HAP-1 (cell line): ENCODE measurements around the gene PRKCQ.
"Not testable (repeated sequence)": the region's sequence is repeated elsewhere in the genome, so short reads cannot be mapped to it uniquely, and the experiment has no call there.

ENCODE experiments used
- DNase-seq, 2 experiments: peaks; one replicate each; pipeline ENCODE4 v3.0.0-alpha.2; 2016 to 2020; ENCODE audit warnings: low spot score in 2 of 2
- H3K27me3 ChIP-seq: fragments of 250-450 bp; sonication (Bioruptor Pico); 2 replicates; pipeline ENCODE4 v1.5.1; 2020; ENCODE audit warnings: low read depth, mild to moderate bottlenecking, moderate library complexity
- H3K36me3 ChIP-seq: fragments of 250-450 bp; sonication (Bioruptor Pico); replicated peaks from 2 replicates; pipeline ENCODE4 v1.5.1; 2020; ENCODE audit warnings: mild to moderate bottlenecking
- H3K4me1 ChIP-seq: fragments of 250-450 bp; sonication (Bioruptor Pico); 2 replicates; pipeline ENCODE4 v1.5.1; 2020; ENCODE audit warnings: mild to moderate bottlenecking
- H3K4me3 ChIP-seq: fragments of 250-450 bp; sonication (Bioruptor Pico); 2 replicates; pipeline ENCODE4 v1.5.1; 2020; ENCODE audit warnings: mild to moderate bottlenecking, moderate library complexity
- H3K9me3 ChIP-seq: fragments of 250-450 bp; sonication (Bioruptor Pico); 2 replicates; pipeline ENCODE4 v1.5.1; 2020; ENCODE audit warnings: mild to moderate bottlenecking, moderate library complexity
- in situ Hi-C: fragments of 300-500 bp; cut with MboI; formaldehyde crosslinking; loops from 3 replicates; pipeline ENCODE4 v1.14.3; 2020; ENCODE audit warnings: low sequenced_read_pairs, inconsistent platforms, mixed read lengths

The PRKCQ gene

GRCh38 chr10:6456067-6456466, 124.0 kb downstream of the PRKCQ start:
- in situ Hi-C loops = no loop called here
- H3K4me1 ChIP-seq = no peaks in the 10 kb centered on the region
- H3K36me3 ChIP-seq = no peaks in the 10 kb centered on the region
- no peak overlapping the region for H3K4me3 ChIP-seq
- no peaks in the 10 kb centered on the region for H3K9me3 ChIP-seq
- no peak for DNase-seq
- no peaks in the 10 kb centered on the region for H3K27me3 ChIP-seq

- in situ Hi-C loops = no loop called here
- no peaks in the 10 kb centered on the region for H3K4me1 ChIP-seq
- no peak for DNase-seq
- H3K4me3 ChIP-seq = no peak overlapping the region
- H3K27me3 ChIP-seq = no peaks in the 10 kb centered on the region
- no peaks in the 10 kb centered on the region for H3K36me3 ChIP-seq
- H3K9me3 ChIP-seq = no peaks in the 10 kb centered on the region
These were observed 124.5 kb downstream of the PRKCQ start for GRCh38 chr10:6455592-6455991.

- DNase-seq = no peak
- Histone ChIP-seq H3K36me3 (no peaks in the 10 kb centered on the region), H3K9me3 (no peaks in the 10 kb centered on the region), H3K27me3 (no peaks in the 10 kb centered on the region), H3K4me1 (no peaks in the 10 kb centered on the region), H3K4me3 (no peak overlapping the region)
- in situ Hi-C loops = loop anchor here (25.0 kb wide), 2 partner anchors 216 to 966 kb away; partner anchors contain the start of gene SFMBT2
These were observed 133.4 kb downstream of the PRKCQ start for GRCh38 chr10:6446711-6447110.

GRCh38 chr10:6445671-6446316, 134.3 kb downstream of the PRKCQ start:
- no peaks in the 10 kb centered on the region for H3K4me1 ChIP-seq
- H3K4me3 ChIP-seq = no peak overlapping the region
- in situ Hi-C loops = loop anchor here (25.0 kb wide), 2 partner anchors 217 to 967 kb away; partner anchors contain the start of gene SFMBT2
- DNase-seq = peak; percentile 27 to 58
- no peaks in the 10 kb centered on the region for H3K36me3 ChIP-seq
- H3K27me3 ChIP-seq = no peaks in the 10 kb centered on the region
- no peaks in the 10 kb centered on the region for H3K9me3 ChIP-seq

- not testable (repeated sequence) for H3K4me3 ChIP-seq, H3K27me3 ChIP-seq, H3K4me1 ChIP-seq, DNase-seq, H3K9me3 ChIP-seq, H3K36me3 ChIP-seq
- in situ Hi-C loops = loop anchor here (25.0 kb wide), 2 partner anchors 222 to 972 kb away; partner anchors contain the start of gene SFMBT2
These were observed 140.2 kb downstream of the PRKCQ start for GRCh38 chr10:6439875-6440274.

- H3K36me3 ChIP-seq = no peaks in the 10 kb centered on the region
- DNase-seq = no peak
- in situ Hi-C loops = loop anchor here (25.0 kb wide), 2 partner anchors 230 to 980 kb away; partner anchors contain the start of gene SFMBT2
- H3K4me3 ChIP-seq = no peak overlapping the region
- H3K27me3 ChIP-seq = no peaks in the 10 kb centered on the region
- H3K4me1 ChIP-seq = no peaks in the 10 kb centered on the region
- no peaks in the 10 kb centered on the region for H3K9me3 ChIP-seq
These were observed 148.2 kb downstream of the PRKCQ start for GRCh38 chr10:6431861-6432260.

- in situ Hi-C loops = loop anchor here (25.0 kb wide), 2 partner anchors 231 to 981 kb away; partner anchors contain the start of gene SFMBT2
- Histone ChIP-seq H3K9me3 (no peaks in the 10 kb centered on the region), H3K27me3 (no peaks in the 10 kb centered on the region), H3K36me3 (no peaks in the 10 kb centered on the region), H3K4me3 (no peak overlapping the region), H3K4me1 (no peaks in the 10 kb centered on the region)
- DNase-seq = no peak
These were observed 148.9 kb downstream of the PRKCQ start for GRCh38 chr10:6431186-6431585.

GRCh38 chr10:6430423-6430980, 149.6 kb downstream of the PRKCQ start:
- in situ Hi-C loops = loop anchor here (25.0 kb wide), 2 partner anchors 232 to 982 kb away; partner anchors contain the start of gene SFMBT2
- H3K9me3 ChIP-seq = no peaks in the 10 kb centered on the region
- no peaks in the 10 kb centered on the region for H3K4me1 ChIP-seq
- DNase-seq = no peak
- H3K27me3 ChIP-seq = no peaks in the 10 kb centered on the region
- no peak overlapping the region for H3K4me3 ChIP-seq
- no peaks in the 10 kb centered on the region for H3K36me3 ChIP-seq

GRCh38 chr10:6427357-6427959, 152.6 kb downstream of the PRKCQ start:
- in situ Hi-C loops = loop anchor here (25.0 kb wide), 2 partner anchors 235 to 985 kb away; partner anchors contain the start of gene SFMBT2
- no peaks in the 10 kb centered on the region for H3K36me3 ChIP-seq
- H3K27me3 ChIP-seq = no peaks in the 10 kb centered on the region
- no peak overlapping the region for H3K4me3 ChIP-seq
- H3K4me1 ChIP-seq = no peaks in the 10 kb centered on the region
- H3K9me3 ChIP-seq = no peaks in the 10 kb centered on the region
- no peak for DNase-seq

- no peak overlapping the region for H3K4me3 ChIP-seq
- H3K36me3 ChIP-seq = no peaks in the 10 kb centered on the region
- no peaks in the 10 kb centered on the region for H3K4me1 ChIP-seq
- H3K27me3 ChIP-seq = no peaks in the 10 kb centered on the region
- DNase-seq = no peak
- no peaks in the 10 kb centered on the region for H3K9me3 ChIP-seq
- in situ Hi-C loops = loop anchor here (25.0 kb wide), 2 partner anchors 236 to 986 kb away; partner anchors contain the start of gene SFMBT2
These were observed 153.8 kb downstream of the PRKCQ start for GRCh38 chr10:6426317-6426716.

GRCh38 chr10:6423413-6424170, 156.5 kb downstream of the PRKCQ start:
- Histone ChIP-seq H3K4me3 (no peak overlapping the region), H3K27me3 (peaks cover 6% of the 10 kb centered on the region), H3K36me3 (no peaks in the 10 kb centered on the region), H3K4me1 (no peaks in the 10 kb centered on the region), H3K9me3 (no peaks in the 10 kb centered on the region)
- in situ Hi-C loops = no loop called here
- DNase-seq = no peak

- in situ Hi-C loops = no loop called here
- H3K4me1 ChIP-seq = no peaks in the 10 kb centered on the region
- no peaks in the 10 kb centered on the region for H3K36me3 ChIP-seq
- H3K9me3 ChIP-seq = no peaks in the 10 kb centered on the region
- no peak for DNase-seq
- no peak overlapping the region for H3K4me3 ChIP-seq
- peaks cover 6% of the 10 kb centered on the region for H3K27me3 ChIP-seq
These were observed 157.1 kb downstream of the PRKCQ start for GRCh38 chr10:6423004-6423403.

- DNase-seq = no peak
- Histone ChIP-seq H3K36me3 (no peaks in the 10 kb centered on the region), H3K9me3 (no peaks in the 10 kb centered on the region), H3K4me1 (no peaks in the 10 kb centered on the region), H3K27me3 (peaks cover 6% of the 10 kb centered on the region), H3K4me3 (no peak overlapping the region)
- in situ Hi-C loops = no loop called here
These were observed 161.4 kb downstream of the PRKCQ start for GRCh38 chr10:6418613-6419216.
